ENCODE measurements around the gene FGF12. TPM values are rescaled to one million over a fixed set of nuclear protein-coding genes. Genes with fewer than 3 reads are reported as not detected.

The FGF12 gene
- total and polyA plus RNA-seq, 10 donors, result 3.7 to 53.3 (median 19.1) TPM

- TF ChIP-seq POLR2A (IDR thresholded peaks at IDR 0.05) (no peak), CTCF (IDR thresholded peaks at IDR 0.05 in 8 of 11, conservative IDR thresholded peaks at IDR 0.05 in 3 of 11) (no peak), POLR2AphosphoS5 (IDR thresholded peaks at IDR 0.05) (no peak)
- intact Hi-C loops (cut with DNase I; ENCODE audit: low total_unique reads), result no loop called here
- Histone ChIP-seq H3K36me3 (no peaks in the 10 kb centered on the region), H3K27ac (no peak overlapping the region), H3K4me1 (no peaks in the 10 kb centered on the region), H3K9me3 (no peaks in the 10 kb centered on the region), H3K4me3 (no peak overlapping the region), H3K27me3 (replicated peaks in 1 of 7) (no peaks in the 10 kb centered on the region)
- DNase-seq, result no peak
- 93 to 98% (median 95%) methylated on average over 5 of the region's 5 CpGs for WGBS, 5 donors
Measured at GRCh38 chr3:192260116-192261010, 467.0 kb downstream of the FGF12 start.

- no peak for DNase-seq
- 73 to 85% (median 75%) methylated on average over 3 of the region's 3 CpGs for WGBS, 5 donors
- Histone ChIP-seq H3K27ac (no peak overlapping the region), H3K4me1 (no peaks in the 10 kb centered on the region), H3K9me3 (no peaks in the 10 kb centered on the region), H3K4me3 (no peak overlapping the region), H3K36me3 (no peaks in the 10 kb centered on the region), H3K27me3 (replicated peaks in 1 of 7) (no peaks in the 10 kb centered on the region)
- TF ChIP-seq CTCF (IDR thresholded peaks at IDR 0.05 in 8 of 11, conservative IDR thresholded peaks at IDR 0.05 in 3 of 11), result no peak
- intact Hi-C loops (cut with DNase I; ENCODE audit: low total_unique reads), result no loop called here
Measured at GRCh38 chr3:192259661-192260060, 467.7 kb downstream of the FGF12 start.

GRCh38 chr3:192258721-192259120 is 468.6 kb downstream of the FGF12 start:
- intact Hi-C loops (cut with DNase I; ENCODE audit: low total_unique reads), result no loop called here
- Histone ChIP-seq H3K4me3 (no peak overlapping the region), H3K36me3 (no peaks in the 10 kb centered on the region), H3K27me3 (replicated peaks in 1 of 7) (no peaks in the 10 kb centered on the region), H3K9me3 (no peaks in the 10 kb centered on the region), H3K4me1 (no peaks in the 10 kb centered on the region), H3K27ac (no peak overlapping the region)
- no peak for DNase-seq
- 68 to 87% (median 80%) methylated on average over 6 of the region's 6 CpGs for WGBS, 5 donors
- TF ChIP-seq POLR2A (IDR thresholded peaks at IDR 0.05) (no peak), CTCF (IDR thresholded peaks at IDR 0.05 in 8 of 11, conservative IDR thresholded peaks at IDR 0.05 in 3 of 11) (no peak), POLR2AphosphoS5 (IDR thresholded peaks at IDR 0.05) (no peak)

GRCh38 chr3:192255839-192256238 is 471.5 kb downstream of the FGF12 start:
- WGBS, 5 donors, result 59 to 84% (median 76%) methylated on average over 2 of the region's 2 CpGs
- intact Hi-C loops (cut with DNase I; ENCODE audit: low total_unique reads), result no loop called here

More at GRCh38 chr3:192255839-192256238, 471.5 kb downstream of the FGF12 start:
- no peaks in the 10 kb centered on the region for H3K9me3 ChIP-seq
- H3K27me3 ChIP-seq (replicated peaks in 1 of 7), result no peaks in the 10 kb centered on the region
- H3K36me3 ChIP-seq, result no peaks in the 10 kb centered on the region
- no peak overlapping the region for H3K4me3 ChIP-seq
- TF ChIP-seq CTCF (IDR thresholded peaks at IDR 0.05 in 8 of 11, conservative IDR thresholded peaks at IDR 0.05 in 3 of 11), result no peak
- TF ChIP-seq POLR2A (IDR thresholded peaks at IDR 0.05), result no peak
- TF ChIP-seq POLR2AphosphoS5 (IDR thresholded peaks at IDR 0.05), result no peak
- no peak overlapping the region for H3K27ac ChIP-seq
- DNase-seq, result no peak
- H3K4me1 ChIP-seq, result no peaks in the 10 kb centered on the region
